SK-N-SH (cell line): ENCODE measurements around the gene HACE1. TPM values are rescaled to one million over a fixed set of nuclear protein-coding genes. Genes with fewer than 3 reads are reported as not detected.

Experiments used
- CTCF ChIA-PET: fragments of 300-600, 350-600 bp; formaldehyde crosslinking; extraction: SDS; loops from one replicate; lab custom pipeline; 2021; lab: Yijun Ruan, JAX
- POLR2A ChIA-PET: fragments of 350-600 bp; sonication (Branson Sonifier 250); formaldehyde crosslinking; extraction: SDS; loops from one replicate; lab custom pipeline; 2020; ENCODE audit warnings: antibody characterized with exemption, inconsistent platforms; lab: Yijun Ruan, JAX
- DNase-seq: peaks from one replicate; pipeline ENCODE4 v3.0.0; 2012
- H2AFZ ChIP-seq: fragments of 200-600 bp; sonication (generic); 2 replicates; pipeline ENCODE4 v1.8.1; 2016; ENCODE audit warnings: antibody characterized with exemption, mild to moderate bottlenecking, low read depth
- H3F3A ChIP-seq: fragments of 200-600 bp; sonication (generic); replicated peaks from 2 replicates; pipeline ENCODE3; 2016; ENCODE audit warnings: antibody characterized with exemption, mild to moderate bottlenecking; ENCODE audit not compliant: insufficient read depth
- H3K27ac ChIP-seq, 2 experiments: fragments of 200-500 bp in 1 of 2; fragments of 200-600 bp in 1 of 2; sonication (Bioruptor generic) in 1 of 2; sonication (generic), shearing (Covaris generic) in 1 of 2; 2 replicates each; pipeline versions ENCODE4 v1.5.1 to v1.6.1; 2014 to 2016; ENCODE audit warnings: low read depth in 2 of 2, inconsistent platforms in 1 of 2, low read length in 1 of 2, mild to moderate bottlenecking in 1 of 2, mixed read lengths in 1 of 2
- H3K27me3 ChIP-seq: fragments of 200-600 bp; sonication (generic), shearing (Covaris generic); 2 replicates; pipeline ENCODE4 v1.6.1; 2016; ENCODE audit warnings: mixed run types; ENCODE audit not compliant: insufficient read depth
- H3K36me3 ChIP-seq, 2 experiments: fragments of 200-500 bp in 1 of 2; fragments of 200-600 bp in 1 of 2; sonication (Bioruptor generic) in 1 of 2; sonication (generic) in 1 of 2; replicated peaks in 1 of 2; 2 replicates each; pipeline versions ENCODE3 to v1.5.1; 2014 to 2016; ENCODE audit warnings: low read length in 1 of 2, mild to moderate bottlenecking in 1 of 2; ENCODE audit not compliant: insufficient read depth in 2 of 2, control insufficient read depth in 1 of 2
- H3K4me1 ChIP-seq, 2 experiments: fragments of 200-500 bp in 1 of 2; fragments of 200-600 bp in 1 of 2; sonication (Bioruptor generic) in 1 of 2; sonication (generic), shearing (Covaris generic) in 1 of 2; 2 replicates each; pipeline versions ENCODE4 v1.5.1 to v1.6.1; 2014 to 2016; ENCODE audit warnings: low read depth in 1 of 2, low read length in 1 of 2, mixed run types in 1 of 2; ENCODE audit not compliant: insufficient read depth in 2 of 2, control insufficient read depth in 1 of 2
- H3K4me2 ChIP-seq: fragments of 200-600 bp; sonication (generic), shearing (Covaris generic); 2 replicates; pipeline ENCODE4 v1.6.1; 2017; ENCODE audit warnings: mixed run types
- H3K4me3 ChIP-seq, 2 experiments: fragments of 200-500 bp in 1 of 2; fragments of 200-600 bp in 1 of 2; sonication (Bioruptor generic) in 1 of 2; sonication (generic), shearing (Covaris generic) in 1 of 2; 2 replicates each; pipeline versions ENCODE4 v1.5.1 to v1.8.1; 2014 to 2016; ENCODE audit warnings: low read depth in 2 of 2, inconsistent platforms in 1 of 2, low read length in 1 of 2, mild to moderate bottlenecking in 1 of 2, mixed read lengths in 1 of 2, moderate library complexity in 1 of 2
- H3K79me2 ChIP-seq: fragments of 200-600 bp; sonication (generic); 2 replicates; pipeline ENCODE4 v1.8.1; 2017; ENCODE audit warnings: mild to moderate bottlenecking; ENCODE audit not compliant: insufficient read depth
- H3K9ac ChIP-seq: fragments of 200-600 bp; sonication (generic); 2 replicates; pipeline ENCODE4 v1.6.1; 2017; ENCODE audit warnings: mixed run types
- H3K9me2 ChIP-seq: fragments of 200-600 bp; sonication (generic); 2 replicates; pipeline ENCODE4 v1.6.1; 2017; ENCODE audit warnings: mixed run types
- H3K9me3 ChIP-seq: fragments of 200-600 bp; sonication (generic); 2 replicates; pipeline ENCODE4 v1.6.1; 2017; ENCODE audit warnings: mixed run types, mild to moderate bottlenecking, moderate library complexity
- H4K20me1 ChIP-seq: fragments of 200-600 bp; sonication (generic); 2 replicates; pipeline ENCODE4 v1.6.1; 2017; ENCODE audit warnings: mild to moderate bottlenecking, mixed run types; ENCODE audit not compliant: insufficient read depth
- CHD2 ChIP-seq: fragments of 150-350 bp; IDR thresholded peaks from 2 replicates; pipeline ENCODE4 v1.6.1; 2018; ENCODE audit warnings: low read length; ENCODE audit not compliant: partially characterized antibody
- EP300 ChIP-seq, 2 experiments: IDR thresholded peaks; 2 replicates each; pipeline versions ENCODE4 v1.4.0 to v1.6.1; 2012; ENCODE audit warnings: borderline replicate concordance in 1 of 2, low read depth in 1 of 2, low read length in 1 of 2
- FOSL2 ChIP-seq: IDR thresholded peaks from 2 replicates; pipeline ENCODE4 v1.4.0; 2012; ENCODE audit warnings: low read depth, mild to moderate bottlenecking, moderate library complexity, borderline replicate concordance
- FOXJ3 ChIP-seq: sonication (generic); formaldehyde crosslinking; IDR thresholded peaks from 2 replicates; pipeline ENCODE4 v1.5.1; 2020; ENCODE audit warnings: mild to moderate bottlenecking, missing genetic modification reagents
- FOXM1 ChIP-seq: IDR thresholded peaks from 2 replicates; pipeline ENCODE4 v1.4.0; 2012; ENCODE audit warnings: low read depth, mild to moderate bottlenecking
- GABPA ChIP-seq: IDR thresholded peaks from 2 replicates; pipeline ENCODE4 v1.4.0; 2012; ENCODE audit warnings: low read depth, mild to moderate bottlenecking
- MEF2A ChIP-seq: IDR thresholded peaks from 2 replicates; pipeline ENCODE4 v1.4.0; 2012; ENCODE audit warnings: low read depth, borderline replicate concordance
- NRF1 ChIP-seq: IDR thresholded peaks from 2 replicates; pipeline ENCODE4 v1.6.1; 2012; ENCODE audit warnings: low read depth, mild to moderate bottlenecking, low read length
- RFX5 ChIP-seq: IDR thresholded peaks from 2 replicates; pipeline ENCODE4 v1.6.1; 2012; ENCODE audit warnings: mild to moderate bottlenecking, improper control_type of control experiment, low read length
- SIN3A ChIP-seq: IDR thresholded peaks from 2 replicates; pipeline ENCODE4 v1.6.1; 2012; ENCODE audit warnings: low read depth, mild to moderate bottlenecking, low read length, moderate library complexity, borderline replicate concordance
- SMC3 ChIP-seq: IDR thresholded peaks from 2 replicates; pipeline ENCODE4 v1.6.1; 2012; ENCODE audit warnings: low read depth, low read length, improper control_type of control experiment
- TEAD4 ChIP-seq: IDR thresholded peaks from 2 replicates; pipeline ENCODE4 v1.4.0; 2012; ENCODE audit warnings: mild to moderate bottlenecking, borderline replicate concordance; ENCODE audit not compliant: insufficient read depth
- YY1 ChIP-seq: IDR thresholded peaks from 2 replicates; pipeline ENCODE4 v1.4.0; 2012; ENCODE audit warnings: low read depth, mild to moderate bottlenecking
- WGBS: methylation state at CpG from one replicate; pipeline ENCODE4 v1.1.6; 2017; ENCODE audit warnings: low lambda C conversion rate; 5-methylcytosine and 5-hydroxymethylcytosine counted together
- polyA plus RNA-seq, 3 experiments: library from polyadenylated mRNA; depleted of rRNA; stranded (reverse); fragments of >200 nt; gene quantifications; 2 replicates each; pipeline ENCODE4 v1.2.3, GENCODE V29; 2012
- TF ChIP-seq, protein P1 (sequence below): IDR thresholded peaks from 2 replicates; pipeline ENCODE4; 2012
- TF ChIP-seq, protein P2 (sequence below): fragments of 200-600 bp; sonication (generic); IDR thresholded peaks from 2 replicates; pipeline ENCODE4 v1.6.1; 2017; ENCODE audit warnings: antibody characterized with exemption, mild to moderate bottlenecking, moderate library complexity
- TF ChIP-seq, protein P3 (sequence below): IDR thresholded peaks from 2 replicates; pipeline ENCODE4 v1.4.0; 2012; ENCODE audit warnings: low read depth, borderline replicate concordance
- TF ChIP-seq, protein P4 (sequence below): fragments of 150-350 bp; IDR thresholded peaks from 2 replicates; pipeline ENCODE4 v1.6.1; 2017; ENCODE audit warnings: antibody characterized with exemption, low read length, low read depth, borderline replicate concordance
- TF ChIP-seq, protein P5 (sequence below): IDR thresholded peaks from 2 replicates; pipeline ENCODE4 v1.4.0; 2012; ENCODE audit warnings: low read depth, borderline replicate concordance

Gene HACE1
- polyA plus RNA-seq, 1 of the 3 experiments (the other 2 are of a cell fraction) = 6.2 TPM

DNA sequence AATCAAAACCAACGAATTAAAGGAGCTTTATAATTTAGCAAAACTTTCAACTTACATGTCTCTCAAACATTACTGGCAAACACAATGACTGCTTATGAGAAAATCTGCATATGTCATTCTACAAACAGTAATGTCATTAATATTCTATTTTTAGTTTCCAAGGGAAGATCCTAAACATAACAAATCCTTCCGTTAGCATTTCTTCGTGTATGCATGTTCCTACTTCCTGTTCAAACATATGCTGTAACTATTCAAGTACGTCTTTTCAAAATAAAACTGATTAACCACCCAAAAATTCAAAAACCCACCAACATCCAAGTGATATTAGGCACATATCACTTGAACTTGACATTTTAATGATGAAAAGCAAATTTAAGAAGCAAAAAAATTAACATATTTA is 131.3 kb downstream of the HACE1 start:
- Histone ChIP-seq H3K4me2 (no peak overlapping the region), H3K27me3 (no peaks in the 10 kb centered on the region), H3F3A (peaks cover 7% of the 10 kb centered on the region), H3K79me2 (no peaks in the 10 kb centered on the region; the same call in 1 of the 2 replicates), H3K36me3 (peaks cover 18% of the 10 kb centered on the region in 2 experiments), H3K9me2 (no peaks in the 10 kb centered on the region), H3K4me1 (peaks cover 0 to 7% of the 10 kb centered on the region in 2 experiments; a peak in 1 of 4 replicates), H2AFZ (no peak overlapping the region), H3K27ac (no peak overlapping the region), H3K9me3 (no peaks in the 10 kb centered on the region; the same call in 1 of the 2 replicates), H3K9ac (no peak overlapping the region), H4K20me1 (no peaks in the 10 kb centered on the region), H3K4me3 (no peak overlapping the region)
- CTCF ChIA-PET = interaction anchor here (0.9 kb wide), 1 partner anchor 26 kb away, joined by 3 read pairs; no protein-coding TSS in a partner anchor
- TF ChIP-seq NRF1 (no peak), MEF2A (no peak), SIN3A (no peak), FOXJ3 (no peak), FOXM1 (no peak), EP300 (IDR thresholded peaks at IDR 0.05; ENCODE audit: borderline replicate concordance in 1 of 2, low read depth in 1 of 2, low read length in 1 of 2) (no peak), SMC3 (no peak)
- TF ChIP-seq, protein P1, sequence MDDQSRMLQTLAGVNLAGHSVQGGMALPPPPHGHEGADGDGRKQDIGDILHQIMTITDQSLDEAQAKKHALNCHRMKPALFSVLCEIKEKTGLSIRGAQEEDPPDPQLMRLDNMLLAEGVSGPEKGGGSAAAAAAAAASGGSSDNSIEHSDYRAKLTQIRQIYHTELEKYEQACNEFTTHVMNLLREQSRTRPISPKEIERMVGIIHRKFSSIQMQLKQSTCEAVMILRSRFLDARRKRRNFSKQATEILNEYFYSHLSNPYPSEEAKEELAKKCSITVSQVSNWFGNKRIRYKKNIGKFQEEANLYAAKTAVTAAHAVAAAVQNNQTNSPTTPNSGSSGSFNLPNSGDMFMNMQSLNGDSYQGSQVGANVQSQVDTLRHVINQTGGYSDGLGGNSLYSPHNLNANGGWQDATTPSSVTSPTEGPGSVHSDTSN = no peak
- TF ChIP-seq, protein P2, sequence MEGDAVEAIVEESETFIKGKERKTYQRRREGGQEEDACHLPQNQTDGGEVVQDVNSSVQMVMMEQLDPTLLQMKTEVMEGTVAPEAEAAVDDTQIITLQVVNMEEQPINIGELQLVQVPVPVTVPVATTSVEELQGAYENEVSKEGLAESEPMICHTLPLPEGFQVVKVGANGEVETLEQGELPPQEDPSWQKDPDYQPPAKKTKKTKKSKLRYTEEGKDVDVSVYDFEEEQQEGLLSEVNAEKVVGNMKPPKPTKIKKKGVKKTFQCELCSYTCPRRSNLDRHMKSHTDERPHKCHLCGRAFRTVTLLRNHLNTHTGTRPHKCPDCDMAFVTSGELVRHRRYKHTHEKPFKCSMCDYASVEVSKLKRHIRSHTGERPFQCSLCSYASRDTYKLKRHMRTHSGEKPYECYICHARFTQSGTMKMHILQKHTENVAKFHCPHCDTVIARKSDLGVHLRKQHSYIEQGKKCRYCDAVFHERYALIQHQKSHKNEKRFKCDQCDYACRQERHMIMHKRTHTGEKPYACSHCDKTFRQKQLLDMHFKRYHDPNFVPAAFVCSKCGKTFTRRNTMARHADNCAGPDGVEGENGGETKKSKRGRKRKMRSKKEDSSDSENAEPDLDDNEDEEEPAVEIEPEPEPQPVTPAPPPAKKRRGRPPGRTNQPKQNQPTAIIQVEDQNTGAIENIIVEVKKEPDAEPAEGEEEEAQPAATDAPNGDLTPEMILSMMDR = no peak
- TF ChIP-seq, protein P3, sequence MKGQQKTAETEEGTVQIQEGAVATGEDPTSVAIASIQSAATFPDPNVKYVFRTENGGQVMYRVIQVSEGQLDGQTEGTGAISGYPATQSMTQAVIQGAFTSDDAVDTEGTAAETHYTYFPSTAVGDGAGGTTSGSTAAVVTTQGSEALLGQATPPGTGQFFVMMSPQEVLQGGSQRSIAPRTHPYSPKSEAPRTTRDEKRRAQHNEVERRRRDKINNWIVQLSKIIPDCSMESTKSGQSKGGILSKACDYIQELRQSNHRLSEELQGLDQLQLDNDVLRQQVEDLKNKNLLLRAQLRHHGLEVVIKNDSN = no peak
- 88% methylated on average over 4 of the region's 4 CpGs for WGBS
- DNase-seq = no peak
- POLR2A ChIA-PET = no interaction called here

DNA sequence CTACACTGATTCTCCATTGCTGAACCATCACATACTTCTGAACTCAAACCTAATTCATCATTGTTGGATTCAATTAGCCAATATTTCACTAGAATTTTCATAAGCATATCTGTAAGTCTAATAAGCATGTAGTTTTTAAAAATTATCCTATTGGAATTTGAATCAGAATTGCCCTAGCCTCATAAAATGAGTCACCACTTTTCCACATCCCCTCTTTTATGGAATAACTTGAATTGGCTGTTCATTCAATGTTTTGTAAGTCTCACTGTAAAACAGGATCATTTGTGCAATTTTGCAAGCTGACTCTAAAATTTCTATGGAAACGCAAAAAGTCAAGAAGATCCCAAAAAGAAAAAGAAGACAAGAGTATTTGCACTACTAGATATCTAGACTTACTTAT is 141.0 kb downstream of the HACE1 start:
- no peak for DNase-seq
- CTCF ChIA-PET = no interaction called here
- Histone ChIP-seq H3F3A (peaks cover 4% of the 10 kb centered on the region), H3K27me3 (no peaks in the 10 kb centered on the region), H4K20me1 (no peaks in the 10 kb centered on the region), H3K4me2 (no peak overlapping the region), H3K79me2 (no peaks in the 10 kb centered on the region), H3K9me3 (no peaks in the 10 kb centered on the region), H3K27ac (no peak overlapping the region), H3K4me3 (no peak overlapping the region), H3K36me3 (peaks cover 0 to 3% of the 10 kb centered on the region in 2 experiments), H3K9me2 (no peaks in the 10 kb centered on the region), H3K4me1 (no peaks in the 10 kb centered on the region), H3K9ac (no peak overlapping the region), H2AFZ (no peak overlapping the region)
- WGBS = 91% methylated on average over 1 of the region's 1 CpG
- POLR2A ChIA-PET = no interaction called here
- no peak for TF ChIP-seq SMC3
- TF ChIP-seq, protein P1 = no peak
- TF ChIP-seq RFX5 = no peak
- TF ChIP-seq, protein P3 = no peak
- no peak for TF ChIP-seq TEAD4
- TF ChIP-seq, protein P4, sequence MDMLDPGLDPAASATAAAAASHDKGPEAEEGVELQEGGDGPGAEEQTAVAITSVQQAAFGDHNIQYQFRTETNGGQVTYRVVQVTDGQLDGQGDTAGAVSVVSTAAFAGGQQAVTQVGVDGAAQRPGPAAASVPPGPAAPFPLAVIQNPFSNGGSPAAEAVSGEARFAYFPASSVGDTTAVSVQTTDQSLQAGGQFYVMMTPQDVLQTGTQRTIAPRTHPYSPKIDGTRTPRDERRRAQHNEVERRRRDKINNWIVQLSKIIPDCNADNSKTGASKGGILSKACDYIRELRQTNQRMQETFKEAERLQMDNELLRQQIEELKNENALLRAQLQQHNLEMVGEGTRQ = no peak
- TF ChIP-seq CHD2 = no peak
- no peak for TF ChIP-seq YY1
- TF ChIP-seq GABPA = no peak
- no peak for TF ChIP-seq NRF1
- TF ChIP-seq, protein P5, sequence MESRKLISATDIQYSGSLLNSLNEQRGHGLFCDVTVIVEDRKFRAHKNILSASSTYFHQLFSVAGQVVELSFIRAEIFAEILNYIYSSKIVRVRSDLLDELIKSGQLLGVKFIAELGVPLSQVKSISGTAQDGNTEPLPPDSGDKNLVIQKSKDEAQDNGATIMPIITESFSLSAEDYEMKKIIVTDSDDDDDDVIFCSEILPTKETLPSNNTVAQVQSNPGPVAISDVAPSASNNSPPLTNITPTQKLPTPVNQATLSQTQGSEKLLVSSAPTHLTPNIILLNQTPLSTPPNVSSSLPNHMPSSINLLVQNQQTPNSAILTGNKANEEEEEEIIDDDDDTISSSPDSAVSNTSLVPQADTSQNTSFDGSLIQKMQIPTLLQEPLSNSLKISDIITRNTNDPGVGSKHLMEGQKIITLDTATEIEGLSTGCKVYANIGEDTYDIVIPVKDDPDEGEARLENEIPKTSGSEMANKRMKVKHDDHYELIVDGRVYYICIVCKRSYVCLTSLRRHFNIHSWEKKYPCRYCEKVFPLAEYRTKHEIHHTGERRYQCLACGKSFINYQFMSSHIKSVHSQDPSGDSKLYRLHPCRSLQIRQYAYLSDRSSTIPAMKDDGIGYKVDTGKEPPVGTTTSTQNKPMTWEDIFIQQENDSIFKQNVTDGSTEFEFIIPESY = no peak
- TF ChIP-seq FOXM1 = no peak
- no peak for TF ChIP-seq FOSL2
